Measurements from ENCODE around the gene PEMT. TPM values are rescaled to one million over a fixed set of nuclear protein-coding genes. Genes with fewer than 3 reads are reported as not detected.

Gene PEMT
- total RNA-seq, 2 experiments from 2014 or later: 30.4 to 32.3 TPM

- Mint-ChIP-seq H3K4me1 (no peaks in the 10 kb centered on the region), H3K27me3 (no peaks in the 10 kb centered on the region), H3K9me3 (ENCODE audit: low read depth) (no peaks in the 10 kb centered on the region), H3K36me3 (ENCODE audit: low read depth) (no peaks in the 10 kb centered on the region), H3K4me3 (no peak overlapping the region), H3K27ac (no peak overlapping the region)
- CTCF ChIA-PET: no interaction called here
- POLR2A ChIA-PET: no interaction called here
- intact Hi-C loops (cut with DNase I, micrococcal nuclease): no loop called here
- DNase-seq (no peak), ATAC-seq (no peak)
Observed at GRCh38 chr17:17548044-17548443, 43.5 kb downstream of the PEMT start.

GRCh38 chr17:17547210-17547764 is 44.2 kb downstream of the PEMT start:
- no peaks in the 10 kb centered on the region for H3K9me3 Mint-ChIP-seq (ENCODE audit: low read depth)
- no peaks in the 10 kb centered on the region for H3K4me1 Mint-ChIP-seq
- DNase-seq: no peak
- CTCF ChIA-PET: no interaction called here
- no peak overlapping the region for H3K4me3 Mint-ChIP-seq
- no peak overlapping the region for H3K27ac Mint-ChIP-seq
- H3K27me3 Mint-ChIP-seq: no peaks in the 10 kb centered on the region
- intact Hi-C loops (cut with DNase I, micrococcal nuclease): no loop called here
- ATAC-seq: no peak
- POLR2A ChIA-PET: interaction anchor here (0.8 kb wide), 1 partner anchor 357 kb away, joined by 3 read pairs; no protein-coding TSS in a partner anchor
- H3K36me3 Mint-ChIP-seq (ENCODE audit: low read depth): no peaks in the 10 kb centered on the region

- ChIA-PET POLR2A (interaction anchor here (0.8 kb wide), 1 partner anchor 357 kb away, joined by 3 read pairs; no protein-coding TSS in a partner anchor), CTCF (no interaction called here)
- ATAC-seq (no peak), DNase-seq (no peak)
- H3K27me3 Mint-ChIP-seq: no peaks in the 10 kb centered on the region
- no peaks in the 10 kb centered on the region for H3K9me3 Mint-ChIP-seq (ENCODE audit: low read depth)
- H3K36me3 Mint-ChIP-seq (ENCODE audit: low read depth): no peaks in the 10 kb centered on the region
- H3K27ac Mint-ChIP-seq: no peak overlapping the region
- no peaks in the 10 kb centered on the region for H3K4me1 Mint-ChIP-seq
- H3K4me3 Mint-ChIP-seq: no peak overlapping the region
- intact Hi-C loops (cut with DNase I, micrococcal nuclease): no loop called here
Observed at GRCh38 chr17:17546399-17547185, 44.9 kb downstream of the PEMT start.

- ChIA-PET CTCF (no interaction called here), POLR2A (no interaction called here)
- intact Hi-C loops (cut with DNase I, micrococcal nuclease): no loop called here
- no peaks in the 10 kb centered on the region for H3K36me3 Mint-ChIP-seq (ENCODE audit: low read depth)
- ATAC-seq: no peak
- H3K9me3 Mint-ChIP-seq (ENCODE audit: low read depth): no peaks in the 10 kb centered on the region
- DNase-seq: no peak
- no peaks in the 10 kb centered on the region for H3K4me1 Mint-ChIP-seq
- H3K27ac Mint-ChIP-seq: no peak overlapping the region
- no peak overlapping the region for H3K4me3 Mint-ChIP-seq
- no peaks in the 10 kb centered on the region for H3K27me3 Mint-ChIP-seq
Observed at GRCh38 chr17:17545984-17546383, 45.5 kb downstream of the PEMT start.

GRCh38 chr17:17545031-17545820 is 46.3 kb downstream of the PEMT start:
- Mint-ChIP-seq H3K36me3 (ENCODE audit: low read depth) (no peaks in the 10 kb centered on the region), H3K4me3 (no peak overlapping the region), H3K9me3 (ENCODE audit: low read depth) (no peaks in the 10 kb centered on the region), H3K27ac (no peak overlapping the region), H3K27me3 (no peaks in the 10 kb centered on the region), H3K4me1 (no peaks in the 10 kb centered on the region)
- DNase-seq (no peak), ATAC-seq (no peak)
- ChIA-PET POLR2A (no interaction called here), CTCF (interaction anchor here (0.7 kb wide), 1 partner anchor 209 kb away, joined by 3 read pairs; no protein-coding TSS in a partner anchor)
- intact Hi-C loops (cut with DNase I, micrococcal nuclease): no loop called here

GRCh38 chr17:17542906-17543635 is 48.4 kb downstream of the PEMT start:
- Mint-ChIP-seq H3K4me1 (no peaks in the 10 kb centered on the region), H3K27me3 (no peaks in the 10 kb centered on the region), H3K4me3 (no peak overlapping the region), H3K9me3 (ENCODE audit: low read depth) (no peaks in the 10 kb centered on the region), H3K27ac (no peak overlapping the region), H3K36me3 (ENCODE audit: low read depth) (no peaks in the 10 kb centered on the region)
- POLR2A ChIA-PET: no interaction called here
- CTCF ChIA-PET: interaction anchor here (0.6 kb wide), 1 partner anchor 404 kb away, joined by 3 read pairs; no protein-coding TSS in a partner anchor
- intact Hi-C loops (cut with DNase I, micrococcal nuclease): no loop called here
- ATAC-seq (no peak), DNase-seq (no peak)

GRCh38 chr17:17541640-17542001 is 49.9 kb downstream of the PEMT start:
- Mint-ChIP-seq H3K9me3 (ENCODE audit: low read depth) (no peaks in the 10 kb centered on the region), H3K4me3 (no peak overlapping the region), H3K36me3 (ENCODE audit: low read depth) (no peaks in the 10 kb centered on the region), H3K4me1 (no peaks in the 10 kb centered on the region), H3K27me3 (no peaks in the 10 kb centered on the region), H3K27ac (no peak overlapping the region)
- ChIA-PET CTCF (no interaction called here), POLR2A (no interaction called here)
- intact Hi-C loops (cut with DNase I, micrococcal nuclease): no loop called here
- ATAC-seq (no peak), DNase-seq (no peak)

GRCh38 chr17:17540935-17541639 is 50.4 kb downstream of the PEMT start:
- H3K27me3 Mint-ChIP-seq: no peaks in the 10 kb centered on the region
- H3K4me1 Mint-ChIP-seq: no peaks in the 10 kb centered on the region
- intact Hi-C loops (cut with DNase I, micrococcal nuclease): no loop called here
- no peak overlapping the region for H3K27ac Mint-ChIP-seq
- H3K9me3 Mint-ChIP-seq (ENCODE audit: low read depth): no peaks in the 10 kb centered on the region
- ATAC-seq (no peak), DNase-seq (no peak)
- ChIA-PET CTCF (no interaction called here), POLR2A (no interaction called here)
- no peaks in the 10 kb centered on the region for H3K36me3 Mint-ChIP-seq (ENCODE audit: low read depth)
- H3K4me3 Mint-ChIP-seq: no peak overlapping the region

- DNase-seq (no peak), ATAC-seq (no peak)
- Mint-ChIP-seq H3K36me3 (ENCODE audit: low read depth) (no peaks in the 10 kb centered on the region), H3K4me3 (no peak overlapping the region), H3K9me3 (ENCODE audit: low read depth) (no peaks in the 10 kb centered on the region), H3K27me3 (no peaks in the 10 kb centered on the region), H3K4me1 (no peaks in the 10 kb centered on the region), H3K27ac (no peak overlapping the region)
- ChIA-PET CTCF (no interaction called here), POLR2A (no interaction called here)
- intact Hi-C loops (cut with DNase I, micrococcal nuclease): no loop called here
Observed at GRCh38 chr17:17540278-17540906, 51.1 kb downstream of the PEMT start.

- no peaks in the 10 kb centered on the region for H3K9me3 Mint-ChIP-seq (ENCODE audit: low read depth)
- ATAC-seq: no peak
- ChIA-PET CTCF (no interaction called here), POLR2A (no interaction called here)
- H3K36me3 Mint-ChIP-seq (ENCODE audit: low read depth): no peaks in the 10 kb centered on the region
- no peak overlapping the region for H3K27ac Mint-ChIP-seq
- intact Hi-C loops (cut with DNase I, micrococcal nuclease): no loop called here
- H3K27me3 Mint-ChIP-seq: no peaks in the 10 kb centered on the region
- no peak for DNase-seq
- H3K4me1 Mint-ChIP-seq: no peaks in the 10 kb centered on the region
- H3K4me3 Mint-ChIP-seq: no peak overlapping the region
Observed at GRCh38 chr17:17539591-17539990, 51.9 kb downstream of the PEMT start.

Measured in activated CD4-positive, alpha-beta T cell treated with anti-CD3 and anti-CD28 coated beads for 36 hours (primary cell).